Frontal cortex (tissue), 4 donors: ENCODE data around the gene CKB. TPM values are rescaled to one million over a fixed set of nuclear protein-coding genes. Genes with fewer than 3 reads are reported as not detected.

Source experiments
- DNase-seq, 2 donors: peaks; one replicate each; pipeline ENCODE4 v3.0.0; 2012; ENCODE audit warnings: low spot score in 2 of 2
- FAIRE-seq: peaks from 2 replicates; lab custom pipeline; 2012; peaks lifted over from hg19 to GRCh38; lab: Jason Lieb, UNC
- total RNA-seq: library from RNA; depleted of rRNA; stranded (reverse); fragments of >200 nt; gene quantifications from one replicate; pipeline ENCODE4 v1.2.3, GENCODE V29; 2014
- donor health status: control.
- donor health status: control.
- donor health status: control.

Gene CKB
- 260 TPM for total RNA-seq

GRCh38 chr14:103522649-103523574 lies at the start of gene CKB:
TSS of gene CKB (minus strand) at chr14:103522830. CDS start at chr14:103522493, 337 bp downstream.
- FAIRE-seq: no peak
- peak; percentile 92 to 97 for DNase-seq

DNA sequence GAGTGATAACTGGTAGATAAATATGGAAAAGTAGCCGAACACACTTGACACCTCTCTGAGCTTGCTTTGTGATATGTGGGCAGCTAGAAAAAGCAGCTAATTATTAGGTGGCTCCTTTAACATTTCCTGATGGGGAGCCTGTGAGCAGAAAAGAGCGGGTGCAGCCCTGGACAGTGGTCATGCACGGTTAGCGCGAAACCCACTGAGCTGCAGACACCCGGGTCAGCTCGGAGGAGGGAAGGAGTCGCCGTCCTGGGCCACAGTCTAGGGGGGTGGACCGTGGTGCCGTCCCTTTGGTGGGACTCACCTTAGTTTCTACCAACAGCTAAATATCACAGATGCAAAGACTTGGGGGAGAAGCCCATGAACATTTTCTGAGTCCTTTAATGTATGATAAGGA lies 46.8 kb upstream of the CKB start:
- DNase-seq: no peak
- FAIRE-seq: no peak

- FAIRE-seq (no peak), DNase-seq (no peak)
Measured at GRCh38 chr14:103568952-103569351, 46.3 kb upstream of the CKB start.

DNA sequence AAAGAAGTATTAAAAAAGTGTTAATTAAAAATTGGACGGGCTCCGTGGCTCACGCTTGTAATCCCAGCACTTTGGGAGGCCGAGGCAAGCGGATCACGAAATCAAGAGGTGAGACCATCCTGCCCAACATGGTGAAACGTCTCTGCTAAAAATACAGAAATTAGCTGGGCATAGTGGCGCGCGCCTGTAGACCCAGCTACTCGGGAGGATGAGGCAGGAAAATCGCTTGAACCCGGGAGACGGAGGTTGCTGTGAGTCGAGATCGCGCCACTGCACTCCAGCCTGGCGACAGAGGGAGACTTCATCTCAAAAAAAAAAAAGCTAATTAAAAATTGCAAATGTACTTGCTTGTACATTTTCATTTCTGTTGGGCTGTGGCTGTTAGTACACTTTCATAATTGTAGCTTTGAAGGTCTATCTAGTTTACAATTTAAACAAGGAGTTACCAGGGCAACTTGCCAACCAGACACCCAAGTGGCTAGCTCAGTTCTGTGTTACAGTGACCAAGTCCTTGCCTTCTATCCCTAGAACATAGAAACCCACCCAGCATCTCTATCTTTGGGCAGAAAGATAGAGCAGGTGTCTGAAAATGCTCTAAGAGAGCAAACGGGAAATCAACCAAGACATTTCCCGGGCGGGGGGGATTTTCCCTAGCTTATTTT lies 41.3 kb upstream of the CKB start:
- no peak for FAIRE-seq
- DNase-seq: no peak

DNA sequence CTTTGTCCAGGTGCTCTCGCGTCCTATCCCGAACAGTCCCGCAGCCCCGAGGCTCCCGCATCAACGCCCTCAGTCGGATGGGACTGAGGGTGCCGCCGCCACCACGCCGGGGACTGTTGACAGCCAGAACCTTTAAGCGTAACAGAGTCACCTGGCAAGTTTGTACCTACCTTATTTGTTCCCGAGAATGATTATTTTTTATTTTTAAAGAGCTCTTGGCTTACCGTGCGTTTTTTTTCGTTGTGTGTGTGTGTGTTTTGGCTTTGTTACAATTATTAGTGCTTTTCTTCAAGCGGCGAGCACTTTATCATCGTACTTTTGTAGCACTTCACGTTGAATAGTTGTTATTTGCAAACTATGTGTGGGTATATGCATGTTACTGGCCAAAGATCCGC lies 40.6 kb upstream of the CKB start:
- FAIRE-seq (no peak), DNase-seq (no peak)

GRCh38 chr14:103562429-103563225 lies 40.0 kb upstream of the CKB start, which contains the start of the genes BAG5 and COA8:
TSS of gene BAG5 (minus strand) at chr14:103562657. CDS start at chr14:103561164, 1,493 bp downstream.
TSS of gene COA8 (plus strand) at chr14:103562960. CDS start at chr14:103563002, 42 bp downstream.
- peak; percentile 94 to 99 for DNase-seq
- no peak for FAIRE-seq

DNA sequence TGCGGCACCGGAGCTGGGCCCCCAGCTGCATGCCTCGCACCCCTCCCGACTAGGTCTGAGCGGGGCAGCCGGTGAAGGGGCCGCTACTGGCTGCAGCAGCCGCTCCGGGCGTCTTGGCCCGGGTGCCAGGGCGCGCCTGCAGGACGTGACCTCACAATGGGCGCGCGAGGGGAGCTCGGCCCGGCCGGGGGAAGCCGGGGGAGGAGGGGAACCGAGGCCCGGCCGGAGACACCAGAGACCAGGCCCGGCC lies 39.5 kb upstream of the CKB start:
- DNase-seq: no peak
- FAIRE-seq: no peak

GRCh38 chr14:103561381-103562178 lies 39.0 kb upstream of the CKB start:
- DNase-seq: no peak
- FAIRE-seq: no peak

DNA sequence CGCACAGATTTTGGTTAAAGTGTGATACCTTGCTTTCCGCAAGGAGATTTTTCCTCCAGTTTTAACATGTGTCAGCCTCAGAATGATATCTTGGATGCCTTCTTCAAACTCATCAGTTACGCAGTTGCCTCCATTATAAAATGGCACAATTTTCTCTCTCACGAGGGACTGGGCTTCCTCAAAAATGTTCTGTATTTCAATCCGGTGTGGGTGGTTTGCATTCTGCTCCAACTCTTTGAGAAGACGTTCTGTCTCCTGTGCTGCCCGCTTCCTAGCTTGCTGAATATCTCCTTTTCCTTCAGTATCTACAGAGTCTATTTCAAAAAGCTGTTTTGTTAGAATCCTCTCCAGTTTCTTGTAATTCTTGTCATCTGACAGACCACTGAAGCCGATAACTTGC lies 38.1 kb upstream of the CKB start:
- DNase-seq: no peak
- no peak for FAIRE-seq

GRCh38 chr14:103559766-103560165 lies 37.1 kb upstream of the CKB start:
- DNase-seq: no peak
- FAIRE-seq: no peak

- no peak for DNase-seq
- no peak for FAIRE-seq
Measured at GRCh38 chr14:103558071-103558882, 35.6 kb upstream of the CKB start.

GRCh38 chr14:103556946-103557758 lies 34.5 kb upstream of the CKB start:
- no peak for FAIRE-seq

GRCh38 chr14:103555559-103556337 lies 33.1 kb upstream of the CKB start:
- FAIRE-seq: no peak
- no peak for DNase-seq

More at GRCh38 chr14:103556946-103557758, 34.5 kb upstream of the CKB start:
- DNase-seq: no peak

DNA sequence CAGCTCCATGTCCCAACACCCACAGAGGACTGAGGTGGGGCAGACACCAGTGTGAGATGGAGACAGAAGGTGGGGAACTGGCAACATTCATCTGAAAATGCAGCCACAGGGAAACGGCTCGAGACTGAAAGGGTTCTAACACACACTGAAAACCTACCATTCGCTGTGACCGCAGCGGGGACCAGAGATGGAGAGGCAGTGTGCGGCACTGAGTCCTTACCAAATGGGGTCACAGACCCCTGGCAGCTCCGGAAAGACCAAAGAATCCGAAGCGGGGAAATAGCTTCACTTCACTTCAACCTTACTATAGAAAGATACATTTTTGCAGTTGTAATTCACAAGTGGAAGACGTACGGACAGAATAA lies 30.2 kb upstream of the CKB start:
- DNase-seq (no peak), FAIRE-seq (no peak)

GRCh38 chr14:103552011-103552845 lies 29.6 kb upstream of the CKB start:
- DNase-seq (no peak), FAIRE-seq (no peak)

- FAIRE-seq: no peak
- no peak for DNase-seq
Measured at GRCh38 chr14:103551338-103551762, 28.7 kb upstream of the CKB start.
